Karpas-422 (cell line): ENCODE measurements around the gene MED27. TPM values are rescaled to one million over a fixed set of nuclear protein-coding genes. Genes with fewer than 3 reads are reported as not detected.

Experiments used
- DNase-seq: peaks from one replicate; pipeline ENCODE4 v3.0.0-alpha.2; 2015
- H2AFZ ChIP-seq: fragments of 200-600 bp; sonication (generic); 2 replicates; pipeline ENCODE4 v1.6.1; 2014; ENCODE audit warnings: antibody characterized with exemption, low read length, mixed read lengths
- H3K27ac ChIP-seq: fragments of 200-600 bp; sonication (generic); 2 replicates; pipeline ENCODE4 v1.5.1; 2014; ENCODE audit warnings: mild to moderate bottlenecking, low read length, moderate library complexity
- H3K27me3 ChIP-seq: fragments of 200-600 bp; sonication (generic); 2 replicates; pipeline ENCODE4 v1.6.1; 2014; ENCODE audit warnings: low read length, mixed read lengths
- H3K36me3 ChIP-seq: fragments of 200-600 bp; sonication (generic); 2 replicates; pipeline ENCODE4 v1.6.1; 2014; ENCODE audit warnings: low read length, mixed read lengths; ENCODE audit not compliant: insufficient read depth
- H3K4me1 ChIP-seq: fragments of 200-600 bp; sonication (generic); 2 replicates; pipeline ENCODE4 v1.6.1; 2014; ENCODE audit warnings: mild to moderate bottlenecking, low read length, mixed read lengths
- H3K4me2 ChIP-seq: fragments of 200-600 bp; sonication (generic); 2 replicates; pipeline ENCODE4 v1.6.1; 2014; ENCODE audit warnings: low read length, low read depth, mild to moderate bottlenecking; ENCODE audit not compliant: poor library complexity, severe bottlenecking
- H3K4me3 ChIP-seq: fragments of 200-600 bp; sonication (generic); 2 replicates; pipeline ENCODE4 v1.5.1; 2014; ENCODE audit warnings: mild to moderate bottlenecking, antibody characterized with exemption, low read length, mixed read lengths
- H3K79me2 ChIP-seq: fragments of 200-600 bp; sonication (generic); 2 replicates; pipeline ENCODE4 v1.6.1; 2014; ENCODE audit warnings: mild to moderate bottlenecking, low read length, mixed read lengths
- H3K9ac ChIP-seq: fragments of 200-600 bp; sonication (generic); 2 replicates; pipeline ENCODE4 v1.6.0; 2014; ENCODE audit warnings: low read length
- H3K9me2 ChIP-seq: fragments of 200-600 bp; sonication (generic), shearing (Covaris generic); replicated peaks from 2 replicates; pipeline ENCODE4 v1.6.0; 2014; ENCODE audit warnings: mild to moderate bottlenecking, low read length, moderate library complexity; ENCODE audit not compliant: insufficient read depth
- H3K9me3 ChIP-seq: fragments of 300-700, 200-600 bp; sonication (generic); 2 replicates; pipeline ENCODE4 v1.6.1; 2014; ENCODE audit warnings: low read length, mixed read lengths
- H4K20me1 ChIP-seq: fragments of 200-600 bp; sonication (generic); 2 replicates; pipeline ENCODE4 v1.6.1; 2014; ENCODE audit warnings: mild to moderate bottlenecking, antibody characterized with exemption, low read length, low read depth; ENCODE audit not compliant: insufficient read depth
- total RNA-seq: library from RNA; depleted of rRNA; stranded (reverse); fragments of >200 nt; shearing (Covaris generic); gene quantifications from 2 replicates; pipeline ENCODE4 v1.2.3, GENCODE V29; 2014; ENCODE audit warnings: low replicate concordance

The MED27 gene
- total RNA-seq, 1 experiment from 2014 or later: 19.8 TPM

GRCh38 chr9:132090771-132091170 is 11.1 kb upstream of the MED27 start:
- Histone ChIP-seq H3K79me2 (no peaks in the 10 kb centered on the region), H3K4me1 (no peaks in the 10 kb centered on the region), H3K36me3 (no peaks in the 10 kb centered on the region), H3K4me3 (no peak overlapping the region), H4K20me1 (no peaks in the 10 kb centered on the region), H3K9ac (no peak overlapping the region), H3K27ac (no peak overlapping the region), H2AFZ (no peak overlapping the region), H3K4me2 (no peak overlapping the region), H3K27me3 (no peaks in the 10 kb centered on the region), H3K9me2 (no peaks in the 10 kb centered on the region), H3K9me3 (no peaks in the 10 kb centered on the region)
- DNase-seq: no peak

GRCh38 chr9:132087438-132088030 is 7.9 kb upstream of the MED27 start:
- H3K4me3 ChIP-seq: no peak overlapping the region
- H3K27me3 ChIP-seq: no peaks in the 10 kb centered on the region
- H3K79me2 ChIP-seq: no peaks in the 10 kb centered on the region
- no peak overlapping the region for H3K27ac ChIP-seq
- H3K9me2 ChIP-seq: no peaks in the 10 kb centered on the region
- H3K9ac ChIP-seq: no peak overlapping the region
- DNase-seq: no peak
- H3K9me3 ChIP-seq: no peaks in the 10 kb centered on the region
- no peak overlapping the region for H2AFZ ChIP-seq
- H3K4me2 ChIP-seq: no peak overlapping the region
- H3K4me1 ChIP-seq: no peaks in the 10 kb centered on the region
- no peaks in the 10 kb centered on the region for H4K20me1 ChIP-seq
- no peaks in the 10 kb centered on the region for H3K36me3 ChIP-seq

GRCh38 chr9:132082188-132082587 is 2.5 kb upstream of the MED27 start:
- Histone ChIP-seq H3K4me1 (peaks cover 20% of the 10 kb centered on the region), H3K9me2 (0 out of 2 replicates have a peak, but pooled peaks cover 4% of the 10 kb centered on the region), H3K36me3 (no peaks in the 10 kb centered on the region), H3K4me2 (no peak overlapping the region), H3K79me2 (peaks cover 24% of the 10 kb centered on the region), H2AFZ (no peak overlapping the region), H3K4me3 (no peak overlapping the region), H3K27ac (no peak overlapping the region), H3K9ac (no peak overlapping the region), H3K27me3 (no peaks in the 10 kb centered on the region), H3K9me3 (no peaks in the 10 kb centered on the region), H4K20me1 (no peaks in the 10 kb centered on the region)
- DNase-seq: no peak

- Histone ChIP-seq H3K9ac (peak overlapping the region; percentile 87), H3K27me3 (no peaks in the 10 kb centered on the region), H3K36me3 (peaks cover 4% of the 10 kb centered on the region; the same call in 1 of the 2 replicates), H3K9me2 (0 out of 2 replicates have a peak, but pooled peaks cover 4% of the 10 kb centered on the region), H3K4me3 (peak overlapping the region; percentile 97), H2AFZ (peak overlapping the region; percentile 96; the same call in 1 of the 2 replicates), H4K20me1 (no peaks in the 10 kb centered on the region), H3K4me2 (peak overlapping the region; percentile 98), H3K79me2 (peaks cover 57% of the 10 kb centered on the region), H3K9me3 (no peaks in the 10 kb centered on the region), H3K27ac (no peak overlapping the region), H3K4me1 (peaks cover 20% of the 10 kb centered on the region)
- peak; percentile 41 for DNase-seq
Measured at GRCh38 chr9:132078699-132079356, 839 bp downstream of the MED27 start.

- Histone ChIP-seq H3K9me2 (0 out of 2 replicates have a peak, but pooled peaks cover 4% of the 10 kb centered on the region), H3K4me2 (peak overlapping the region; percentile 98), H3K4me1 (peaks cover 20% of the 10 kb centered on the region), H2AFZ (no peak overlapping the region), H3K36me3 (peaks cover 4% of the 10 kb centered on the region; the same call in 1 of the 2 replicates), H4K20me1 (no peaks in the 10 kb centered on the region), H3K27ac (no peak overlapping the region), H3K27me3 (no peaks in the 10 kb centered on the region), H3K4me3 (peak overlapping the region; percentile 97), H3K9me3 (no peaks in the 10 kb centered on the region), H3K9ac (peak overlapping the region; percentile 87), H3K79me2 (peaks cover 65% of the 10 kb centered on the region)
- no peak for DNase-seq
Measured at GRCh38 chr9:132077881-132078698, 1.6 kb downstream of the MED27 start.

GRCh38 chr9:132075853-132076252 is 3.8 kb downstream of the MED27 start:
- DNase-seq: peak; percentile 21
- peaks cover 20% of the 10 kb centered on the region for H3K4me1 ChIP-seq
- peaks cover 15% of the 10 kb centered on the region; the same call in 1 of the 2 replicates for H4K20me1 ChIP-seq
- no peak overlapping the region for H3K4me3 ChIP-seq
- H3K27me3 ChIP-seq: no peaks in the 10 kb centered on the region
- no peaks in the 10 kb centered on the region for H3K9me3 ChIP-seq
- peaks cover 87% of the 10 kb centered on the region for H3K79me2 ChIP-seq
- H3K9ac ChIP-seq: no peak overlapping the region
- H3K9me2 ChIP-seq: 0 out of 2 replicates have a peak, but pooled peaks cover 2% of the 10 kb centered on the region
- peaks cover 13% of the 10 kb centered on the region; the same call in 1 of the 2 replicates for H3K36me3 ChIP-seq
- no peak overlapping the region for H3K27ac ChIP-seq
- no peak overlapping the region for H2AFZ ChIP-seq
- H3K4me2 ChIP-seq: no peak overlapping the region

- peaks cover 98% of the 10 kb centered on the region for H3K79me2 ChIP-seq
Measured at GRCh38 chr9:132074736-132075135, 4.9 kb downstream of the MED27 start.

More at GRCh38 chr9:132074736-132075135, 4.9 kb downstream of the MED27 start:
- no peak overlapping the region for H3K27ac ChIP-seq
- H2AFZ ChIP-seq: no peak overlapping the region
- peaks cover 18% of the 10 kb centered on the region; the same call in 1 of the 2 replicates for H4K20me1 ChIP-seq
- no peak overlapping the region for H3K4me3 ChIP-seq
- DNase-seq: peak; percentile 14
- no peaks in the 10 kb centered on the region for H3K9me2 ChIP-seq
- H3K36me3 ChIP-seq: peaks cover 13% of the 10 kb centered on the region; the same call in 1 of the 2 replicates
- no peak overlapping the region for H3K9ac ChIP-seq
- H3K4me1 ChIP-seq: peaks cover 13% of the 10 kb centered on the region
- no peaks in the 10 kb centered on the region for H3K9me3 ChIP-seq
- H3K27me3 ChIP-seq: no peaks in the 10 kb centered on the region
- H3K4me2 ChIP-seq: no peak overlapping the region
